Measurements from ENCODE around the gene TDRD3.

TDRD3 gene

GRCh38 chr13:60584976-60585375 is 188.0 kb downstream of the TDRD3 start:
- Histone ChIP-seq H3K4me1 (ENCODE audit: control insufficient read depth in 1 of 2, insufficient read depth in 1 of 2, low read depth in 1 of 2, low read length in 1 of 2) (no peaks in the 10 kb centered on the region), H3K27me3 (no peaks in the 10 kb centered on the region), H3K4me3 (ENCODE audit: low read depth in 1 of 2, low read length in 1 of 2) (no peak overlapping the region), H3K27ac (no peak overlapping the region), H3K9me3 (no peaks in the 10 kb centered on the region), H3K36me3 (no peaks in the 10 kb centered on the region)
- no peak for TF ChIP-seq CTCF (IDR thresholded peaks at IDR 0.05)

- Histone ChIP-seq H3K27ac (no peak overlapping the region), H3K36me3 (no peaks in the 10 kb centered on the region), H3K9me3 (no peaks in the 10 kb centered on the region), H3K27me3 (no peaks in the 10 kb centered on the region), H3K4me3 (ENCODE audit: low read depth in 1 of 2, low read length in 1 of 2) (no peak overlapping the region), H3K4me1 (ENCODE audit: control insufficient read depth in 1 of 2, insufficient read depth in 1 of 2, low read depth in 1 of 2, low read length in 1 of 2) (no peaks in the 10 kb centered on the region)
- no peak for TF ChIP-seq CTCF (IDR thresholded peaks at IDR 0.05)
Observed at GRCh38 chr13:60590800-60591747, 194.1 kb downstream of the TDRD3 start.

GRCh38 chr13:60603049-60603448 is 206.0 kb downstream of the TDRD3 start:
- H3K36me3 ChIP-seq, result no peaks in the 10 kb centered on the region
- H3K4me3 ChIP-seq (ENCODE audit: low read depth in 1 of 2, low read length in 1 of 2), result no peak overlapping the region
- H3K4me1 ChIP-seq (ENCODE audit: control insufficient read depth in 1 of 2, insufficient read depth in 1 of 2, low read depth in 1 of 2, low read length in 1 of 2), result no peaks in the 10 kb centered on the region
- TF ChIP-seq CTCF (IDR thresholded peaks at IDR 0.05), result no peak
- H3K9me3 ChIP-seq, result no peaks in the 10 kb centered on the region
- no peaks in the 10 kb centered on the region for H3K27me3 ChIP-seq
- H3K27ac ChIP-seq, result no peak overlapping the region

GRCh38 chr13:60604058-60604457 is 207.0 kb downstream of the TDRD3 start:
- H3K27me3 ChIP-seq, result no peaks in the 10 kb centered on the region
- H3K9me3 ChIP-seq, result no peaks in the 10 kb centered on the region
- no peak for TF ChIP-seq CTCF (IDR thresholded peaks at IDR 0.05)
- H3K36me3 ChIP-seq, result no peaks in the 10 kb centered on the region
- no peak overlapping the region for H3K4me3 ChIP-seq (ENCODE audit: low read depth in 1 of 2, low read length in 1 of 2)
- no peak overlapping the region for H3K27ac ChIP-seq
- H3K4me1 ChIP-seq (ENCODE audit: control insufficient read depth in 1 of 2, insufficient read depth in 1 of 2, low read depth in 1 of 2, low read length in 1 of 2), result no peaks in the 10 kb centered on the region

GRCh38 chr13:60608954-60609353 is 211.9 kb downstream of the TDRD3 start:
- no peaks in the 10 kb centered on the region for H3K9me3 ChIP-seq
- TF ChIP-seq CTCF (IDR thresholded peaks at IDR 0.05), result no peak
- H3K27me3 ChIP-seq, result no peaks in the 10 kb centered on the region
- H3K36me3 ChIP-seq, result no peaks in the 10 kb centered on the region
- no peak overlapping the region for H3K27ac ChIP-seq
- H3K4me3 ChIP-seq (ENCODE audit: low read depth in 1 of 2, low read length in 1 of 2), result no peak overlapping the region
- peaks cover 0 to 5% of the 10 kb centered on the region in 2 experiments for H3K4me1 ChIP-seq (ENCODE audit: control insufficient read depth in 1 of 2, insufficient read depth in 1 of 2, low read depth in 1 of 2, low read length in 1 of 2)

All from neutrophil (primary cell).